A673 (cell line): ENCODE data around the gene ACSF2.

Source experiments
- EZH2 ChIP-seq: fragments of 200-600 bp; sonication (generic); IDR thresholded peaks from 2 replicates; pipeline ENCODE4 v1.6.1; 2017; ENCODE audit warnings: borderline replicate concordance, low read depth, mild to moderate bottlenecking, mixed read lengths, antibody characterized with exemption, low read length; ENCODE audit not compliant: poor library complexity, severe bottlenecking
- TF ChIP-seq, protein P1 (sequence below): fragments of 300-800, 200-600 bp; sonication (generic); conservative IDR thresholded peaks from 2 replicates; pipeline ENCODE4 v1.5.1; 2017; ENCODE audit warnings: low read depth, mild to moderate bottlenecking, antibody characterized with exemption, low read length, moderate library complexity, mixed read lengths

DNA sequence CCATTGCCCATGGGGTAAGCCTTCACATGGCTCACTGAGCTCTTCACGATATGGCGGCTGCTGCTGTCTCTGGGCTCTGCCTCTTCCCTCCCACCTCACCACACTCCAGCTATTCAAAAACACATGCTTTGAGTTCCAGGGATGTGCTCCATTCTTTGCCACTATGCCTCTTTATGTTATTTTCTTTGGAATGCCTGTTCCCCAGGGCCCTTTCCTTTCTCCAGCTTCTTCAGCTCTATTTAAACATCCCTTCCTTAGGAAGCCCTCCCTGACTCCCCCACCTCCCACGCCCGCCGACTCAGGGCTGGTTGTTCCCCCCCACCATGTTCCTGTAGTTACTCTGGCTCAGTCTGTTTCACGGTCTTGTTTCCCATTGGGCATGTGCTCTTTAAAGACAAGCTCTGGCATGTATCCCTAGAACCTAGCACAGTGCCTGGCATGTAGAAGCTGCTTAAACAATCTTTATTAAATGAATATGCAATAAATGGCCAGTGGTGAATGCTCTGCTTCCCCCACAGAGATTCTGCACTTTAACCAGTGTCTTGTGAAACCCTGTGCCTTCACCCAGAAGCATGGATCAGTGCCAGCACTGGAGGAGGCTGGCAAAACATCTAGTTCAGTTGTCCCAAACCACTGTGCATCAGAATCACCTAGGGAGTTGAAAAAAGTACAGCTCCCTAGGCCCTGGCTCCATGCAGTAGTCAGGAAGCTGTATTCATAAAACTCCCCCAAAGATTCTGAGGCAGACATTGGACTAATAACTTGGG, 89.1 kb downstream of the ACSF2 start:
- TF ChIP-seq, protein P1, sequence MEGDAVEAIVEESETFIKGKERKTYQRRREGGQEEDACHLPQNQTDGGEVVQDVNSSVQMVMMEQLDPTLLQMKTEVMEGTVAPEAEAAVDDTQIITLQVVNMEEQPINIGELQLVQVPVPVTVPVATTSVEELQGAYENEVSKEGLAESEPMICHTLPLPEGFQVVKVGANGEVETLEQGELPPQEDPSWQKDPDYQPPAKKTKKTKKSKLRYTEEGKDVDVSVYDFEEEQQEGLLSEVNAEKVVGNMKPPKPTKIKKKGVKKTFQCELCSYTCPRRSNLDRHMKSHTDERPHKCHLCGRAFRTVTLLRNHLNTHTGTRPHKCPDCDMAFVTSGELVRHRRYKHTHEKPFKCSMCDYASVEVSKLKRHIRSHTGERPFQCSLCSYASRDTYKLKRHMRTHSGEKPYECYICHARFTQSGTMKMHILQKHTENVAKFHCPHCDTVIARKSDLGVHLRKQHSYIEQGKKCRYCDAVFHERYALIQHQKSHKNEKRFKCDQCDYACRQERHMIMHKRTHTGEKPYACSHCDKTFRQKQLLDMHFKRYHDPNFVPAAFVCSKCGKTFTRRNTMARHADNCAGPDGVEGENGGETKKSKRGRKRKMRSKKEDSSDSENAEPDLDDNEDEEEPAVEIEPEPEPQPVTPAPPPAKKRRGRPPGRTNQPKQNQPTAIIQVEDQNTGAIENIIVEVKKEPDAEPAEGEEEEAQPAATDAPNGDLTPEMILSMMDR, result no peak
- no peak for TF ChIP-seq EZH2
